H54 (cell line): ENCODE measurements around the gene KCNJ15.
A peak's percentile ranks its signal among the peaks of the same experiment; 100 is the strongest.

ENCODE experiments used
- DNase-seq: peaks from one replicate; pipeline ENCODE4 v3.0.0; 2011; ENCODE audit warnings: low spot score, mixed read lengths; ENCODE audit not compliant: insufficient read length
- FAIRE-seq: peaks from 3 replicates; lab custom pipeline; 2011; peaks lifted over from hg19 to GRCh38; lab: Jason Lieb, UNC
- POLR2A ChIP-seq: IDR thresholded peaks from 2 replicates; pipeline ENCODE4 v1.6.1; 2011; ENCODE audit warnings: low read depth, mild to moderate bottlenecking, low read length

KCNJ15 gene

GRCh38 chr21:38289705-38290485 lies 33.1 kb downstream of the KCNJ15 start:
- FAIRE-seq (peak; percentile 74), DNase-seq (peak; percentile 61)
- no peak for TF ChIP-seq POLR2A

GRCh38 chr21:38290809-38291208 lies 34.0 kb downstream of the KCNJ15 start:
- no peak for FAIRE-seq
- DNase-seq: no peak
- no peak for TF ChIP-seq POLR2A

- no peak for TF ChIP-seq POLR2A
- FAIRE-seq (no peak), DNase-seq (no peak)
Observed at GRCh38 chr21:38291874-38292273, 35.1 kb downstream of the KCNJ15 start.

GRCh38 chr21:38293113-38293512 lies 36.3 kb downstream of the KCNJ15 start:
- DNase-seq (no peak), FAIRE-seq (no peak)
- TF ChIP-seq POLR2A: no peak

GRCh38 chr21:38293765-38294164 lies 37.0 kb downstream of the KCNJ15 start:
- TF ChIP-seq POLR2A: no peak
- FAIRE-seq (no peak), DNase-seq (no peak)

GRCh38 chr21:38294609-38295008 lies 37.8 kb downstream of the KCNJ15 start:
- FAIRE-seq (no peak), DNase-seq (no peak)
- TF ChIP-seq POLR2A: no peak

GRCh38 chr21:38295997-38296764 lies 39.4 kb downstream of the KCNJ15 start:
- no peak for DNase-seq
- no peak for TF ChIP-seq POLR2A
- no peak for FAIRE-seq

GRCh38 chr21:38297194-38297631 lies 40.4 kb downstream of the KCNJ15 start:
- no peak for TF ChIP-seq POLR2A
- no peak for DNase-seq
- no peak for FAIRE-seq

GRCh38 chr21:38297871-38298270 lies 41.1 kb downstream of the KCNJ15 start:
- no peak for TF ChIP-seq POLR2A
- no peak for FAIRE-seq
- no peak for DNase-seq

GRCh38 chr21:38298832-38299231 lies 42.0 kb downstream of the KCNJ15 start:
- FAIRE-seq (no peak), DNase-seq (no peak)
- TF ChIP-seq POLR2A: no peak

GRCh38 chr21:38299671-38300070 lies 42.9 kb downstream of the KCNJ15 start:
- FAIRE-seq (no peak), DNase-seq (no peak)
- TF ChIP-seq POLR2A: no peak

- no peak for FAIRE-seq
- TF ChIP-seq POLR2A: no peak
- no peak for DNase-seq
Observed at GRCh38 chr21:38300141-38300578, 43.4 kb downstream of the KCNJ15 start.

- no peak for TF ChIP-seq POLR2A
- no peak for FAIRE-seq
- DNase-seq: no peak
Observed at GRCh38 chr21:38301321-38302214, 44.8 kb downstream of the KCNJ15 start.
